Panc1 (cell line): ENCODE results near the gene ITGB1.
A peak's percentile ranks its signal among the peaks of the same experiment; 100 is the strongest.

ENCODE experiments used
- CTCF ChIP-seq: fragments of 450-650 bp; IDR thresholded peaks from 2 replicates; pipeline ENCODE4 v1.5.1; 2017; ENCODE audit warnings: mild to moderate bottlenecking
- POLR2AphosphoS5 ChIP-seq: IDR thresholded peaks from 2 replicates; pipeline ENCODE4 v1.6.1; 2012; ENCODE audit warnings: mild to moderate bottlenecking, low read depth, low read length, moderate library complexity
- REST ChIP-seq, 2 experiments: IDR thresholded peaks; 2 replicates each; pipeline ENCODE4 v1.6.1; 2011 to 2012; ENCODE audit warnings: low read depth in 2 of 2, control low read depth in 1 of 2, low read length in 1 of 2, mild to moderate bottlenecking in 1 of 2, moderate library complexity in 1 of 2; ENCODE audit not compliant: insufficient read depth in 1 of 2
- SIN3A ChIP-seq: IDR thresholded peaks from 2 replicates; pipeline ENCODE4 v1.6.1; 2012; ENCODE audit warnings: low read depth, mild to moderate bottlenecking, low read length, moderate library complexity, borderline replicate concordance; ENCODE audit not compliant: insufficient read depth
- TCF7L2 ChIP-seq: IDR thresholded peaks from 2 replicates; pipeline ENCODE4 v1.6.1; 2011; ENCODE audit warnings: mild to moderate bottlenecking, low read depth, low read length, inconsistent platforms

GRCh38 chr10:32953277-32953927, 4.6 kb downstream of the ITGB1 start:
- no peak for TF ChIP-seq CTCF
- no peak; the same call in 1 of the 2 replicates for TF ChIP-seq POLR2AphosphoS5
- TF ChIP-seq SIN3A = no peak
- no peak for TF ChIP-seq REST (IDR thresholded peaks at IDR 0.05; ENCODE audit: insufficient read depth in 1 of 2, low read depth in 2 of 2, low read length in 1 of 2)
- peak; percentile 53 for TF ChIP-seq TCF7L2
